WTC11 (cell line): Measurements from ENCODE around the gene CCDC116. TPM values are rescaled to one million over a fixed set of nuclear protein-coding genes. Genes with fewer than 3 reads are reported as not detected.
A peak's percentile ranks its signal among the peaks of the same experiment; 100 is the strongest.
"Not testable (repeated sequence)": the region's sequence is repeated elsewhere in the genome, so short reads cannot be mapped to it uniquely, and the experiment has no call there.

Experiments used
- ATAC-seq: fragments of 200-7000 bp; cut with Tn5 transposase; 2 replicates; pipeline ENCODE4 v1.10.0; 2021; ENCODE audit warnings: mild to moderate bottlenecking, moderate library complexity
- CTCF ChIA-PET: fragments of 300-600 bp; sonication (Branson Sonifier 250); formaldehyde crosslinking; loops from one replicate; lab custom pipeline; 2021; ENCODE audit warnings: antibody characterized with exemption; lab: Charles Lee
- POLR2A ChIA-PET: fragments of 350-600 bp; sonication (Branson Sonifier 250); formaldehyde crosslinking; loops from one replicate; lab custom pipeline; 2021; ENCODE audit warnings: antibody characterized with exemption; lab: Charles Lee
- DNase-seq: peaks from one replicate; pipeline ENCODE4 v3.0.0; 2021; ENCODE audit warnings: low spot score
- H3K27ac Mint-ChIP-seq: 2 replicates; pipeline ENCODE4 v1.8.0; 2021; ENCODE audit warnings: mixed read lengths
- H3K27me3 Mint-ChIP-seq: 2 replicates; pipeline ENCODE4 v1.8.0; 2021; ENCODE audit warnings: low read depth, mild to moderate bottlenecking, moderate library complexity, mixed read lengths
- H3K36me3 Mint-ChIP-seq: 2 replicates; pipeline ENCODE4 v1.8.0; 2021; ENCODE audit warnings: mixed read lengths
- H3K4me1 Mint-ChIP-seq: 2 replicates; pipeline ENCODE4 v1.8.0; 2022; ENCODE audit warnings: mixed read lengths
- H3K4me3 Mint-ChIP-seq: 2 replicates; pipeline ENCODE4 v1.8.0; 2021; ENCODE audit warnings: mild to moderate bottlenecking, moderate library complexity, mixed read lengths
- H3K9me3 Mint-ChIP-seq: 2 replicates; pipeline ENCODE4 v1.8.0; 2021; ENCODE audit warnings: mixed read lengths
- ELF4 ChIP-seq: sonication (generic); formaldehyde crosslinking; IDR thresholded peaks from 2 replicates; pipeline ENCODE4 v1.8.1; 2022; ENCODE audit warnings: low read depth, mild to moderate bottlenecking, moderate library complexity, missing genetic modification reagents
- ESRRA ChIP-seq: sonication (generic); formaldehyde crosslinking; IDR thresholded peaks from 2 replicates; pipeline ENCODE4 v1.8.1; 2022; ENCODE audit warnings: mild to moderate bottlenecking, missing genetic modification reagents, borderline replicate concordance
- FOXK1 ChIP-seq: sonication (generic); formaldehyde crosslinking; IDR thresholded peaks from 2 replicates; pipeline ENCODE4 v1.8.0; 2022; ENCODE audit warnings: mild to moderate bottlenecking, moderate library complexity, missing genetic modification reagents
- FOXP1 ChIP-seq: sonication (generic); formaldehyde crosslinking; IDR thresholded peaks from 2 replicates; pipeline ENCODE4 v1.8.0; 2022; ENCODE audit warnings: missing genetic modification reagents, mild to moderate bottlenecking, moderate library complexity, borderline replicate concordance
- GTF2I ChIP-seq: fragments of 250-450 bp; sonication (Bioruptor Pico); conservative IDR thresholded peaks from 2 replicates; pipeline ENCODE4 v1.4.0; 2021; ENCODE audit warnings: mild to moderate bottlenecking
- IRF2 ChIP-seq: sonication (generic); formaldehyde crosslinking; IDR thresholded peaks from 2 replicates; pipeline ENCODE4 v1.8.0; 2022; ENCODE audit warnings: low read depth, missing genetic modification reagents, borderline replicate concordance
- MYBL2 ChIP-seq: sonication (generic); formaldehyde crosslinking; IDR thresholded peaks from 2 replicates; pipeline ENCODE4 v1.8.1; 2023; ENCODE audit warnings: mild to moderate bottlenecking, moderate library complexity, missing genetic modification reagents
- NFE2L1 ChIP-seq: sonication (generic); formaldehyde crosslinking; IDR thresholded peaks from 2 replicates; pipeline ENCODE4 v1.8.1; 2023; ENCODE audit warnings: missing genetic modification reagents
- NR2C2 ChIP-seq: sonication (generic); formaldehyde crosslinking; IDR thresholded peaks from 2 replicates; pipeline ENCODE4 v1.8.0; 2022; ENCODE audit warnings: mild to moderate bottlenecking, missing genetic modification reagents
- TCF7 ChIP-seq: sonication (generic); formaldehyde crosslinking; IDR thresholded peaks from 2 replicates; pipeline ENCODE4 v1.8.0; 2022; ENCODE audit warnings: mild to moderate bottlenecking, low read depth, missing genetic modification reagents, moderate library complexity
- TEAD4 ChIP-seq: sonication (generic); formaldehyde crosslinking; IDR thresholded peaks from 2 replicates; pipeline ENCODE4 v1.8.0; 2022; ENCODE audit warnings: mild to moderate bottlenecking, missing genetic modification reagents
- ZBTB21 ChIP-seq: sonication (generic); formaldehyde crosslinking; IDR thresholded peaks from 2 replicates; pipeline ENCODE4 v1.8.1; 2023; ENCODE audit warnings: mild to moderate bottlenecking, missing genetic modification reagents, borderline replicate concordance
- ZNF219 ChIP-seq: sonication (generic); formaldehyde crosslinking; IDR thresholded peaks from 2 replicates; pipeline ENCODE4 v1.8.0; 2023; ENCODE audit warnings: missing genetic modification reagents, mild to moderate bottlenecking, borderline replicate concordance
- ZNF317 ChIP-seq: sonication (generic); formaldehyde crosslinking; IDR thresholded peaks from 2 replicates; pipeline ENCODE4 v1.8.1; 2023; ENCODE audit warnings: low read depth, mild to moderate bottlenecking, moderate library complexity, missing genetic modification reagents, borderline replicate concordance
- total RNA-seq: library from RNA; stranded (reverse); gene quantifications from 3 replicates; pipeline ENCODE4 v1.2.3, GENCODE V29; 2021
- TF ChIP-seq, protein P1 (sequence below): fragments of 250-450 bp; sonication (Bioruptor Pico); IDR thresholded peaks from 2 replicates; pipeline ENCODE4 v1.8.0; 2021; ENCODE audit warnings: mild to moderate bottlenecking
- TF ChIP-seq, protein P2 (sequence below): fragments of 250-450 bp; sonication (Bioruptor Pico); IDR thresholded peaks from 2 replicates; pipeline ENCODE4 v1.9.0; 2021; ENCODE audit warnings: mild to moderate bottlenecking
- TF ChIP-seq, protein P3 (sequence below): fragments of 250-450 bp; sonication (Bioruptor Pico); IDR thresholded peaks from 2 replicates; pipeline ENCODE4 v2.1.2; 2022; ENCODE audit warnings: mild to moderate bottlenecking, moderate library complexity
- TF ChIP-seq, protein P4 (sequence below): sonication (generic); formaldehyde crosslinking; IDR thresholded peaks from 2 replicates; pipeline ENCODE4 v1.8.1; 2023; ENCODE audit warnings: mild to moderate bottlenecking, missing genetic modification reagents, borderline replicate concordance

The CCDC116 gene
- total RNA-seq, 1 experiment from 2014 or later: 0.57 TPM

DNA sequence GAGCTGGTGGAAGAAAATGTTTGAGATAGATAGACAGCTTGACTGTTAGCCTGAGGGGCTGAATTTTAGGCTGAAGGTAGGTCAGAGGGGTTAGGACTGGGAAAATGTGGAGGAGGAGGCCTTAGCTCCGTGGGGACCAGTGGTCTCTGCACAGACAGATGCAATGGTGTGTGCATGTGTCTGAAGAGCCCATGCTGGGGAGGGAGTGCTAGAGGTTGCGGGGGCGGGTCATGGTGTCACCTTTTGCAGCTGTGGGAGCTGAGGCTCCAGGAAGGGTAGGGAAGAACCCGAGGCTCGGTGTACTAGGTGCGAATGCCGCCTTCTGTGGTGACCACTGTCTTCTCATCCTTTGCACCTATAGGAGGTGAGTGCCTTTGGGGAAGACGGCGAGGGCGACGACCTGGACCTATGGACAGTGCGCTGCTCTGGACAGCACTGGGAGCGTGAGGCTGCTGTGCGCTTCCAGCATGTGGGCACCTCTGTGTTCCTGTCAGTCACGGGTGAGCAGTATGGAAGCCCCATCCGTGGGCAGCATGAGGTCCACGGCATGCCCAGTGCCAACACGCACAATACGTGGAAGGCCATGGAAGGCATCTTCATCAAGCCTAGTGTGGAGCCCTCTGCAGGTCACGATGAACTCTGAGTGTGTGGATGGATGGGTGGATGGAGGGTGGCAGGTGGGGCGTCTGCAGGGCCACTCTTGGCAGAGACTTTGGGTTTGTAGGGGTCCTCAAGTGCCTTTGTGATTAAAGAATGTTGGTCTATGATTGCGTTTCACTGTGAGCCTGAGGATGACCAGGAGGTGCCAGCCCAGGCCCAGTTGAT is 11.2 kb downstream of the CCDC116 start:
- DNase-seq (no peak), ATAC-seq (no peak)
- Mint-ChIP-seq H3K27me3 (peaks cover 17% of the 10 kb centered on the region), H3K4me3 (peak overlapping the region; percentile 83; the same call in 1 of the 2 replicates), H3K36me3 (peaks cover 25% of the 10 kb centered on the region), H3K27ac (no peak overlapping the region), H3K9me3 (no peaks in the 10 kb centered on the region), H3K4me1 (peaks cover 16% of the 10 kb centered on the region)
- TF ChIP-seq TEAD4 (CRISPR knock-in tag) (no peak), ELF4 (no peak), GTF2I (no peak), ZNF219 (no peak), ZBTB21 (no peak), IRF2 (CRISPR knock-in tag) (no peak), ESRRA (CRISPR knock-in tag) (no peak), MYBL2 (CRISPR knock-in tag) (no peak), TCF7 (no peak), FOXP1 (CRISPR knock-in tag) (no peak), ZNF317 (CRISPR knock-in tag) (no peak), FOXK1 (CRISPR knock-in tag) (no peak), NFE2L1 (CRISPR knock-in tag) (no peak), NR2C2 (CRISPR knock-in tag) (no peak)
- TF ChIP-seq, protein P1, sequence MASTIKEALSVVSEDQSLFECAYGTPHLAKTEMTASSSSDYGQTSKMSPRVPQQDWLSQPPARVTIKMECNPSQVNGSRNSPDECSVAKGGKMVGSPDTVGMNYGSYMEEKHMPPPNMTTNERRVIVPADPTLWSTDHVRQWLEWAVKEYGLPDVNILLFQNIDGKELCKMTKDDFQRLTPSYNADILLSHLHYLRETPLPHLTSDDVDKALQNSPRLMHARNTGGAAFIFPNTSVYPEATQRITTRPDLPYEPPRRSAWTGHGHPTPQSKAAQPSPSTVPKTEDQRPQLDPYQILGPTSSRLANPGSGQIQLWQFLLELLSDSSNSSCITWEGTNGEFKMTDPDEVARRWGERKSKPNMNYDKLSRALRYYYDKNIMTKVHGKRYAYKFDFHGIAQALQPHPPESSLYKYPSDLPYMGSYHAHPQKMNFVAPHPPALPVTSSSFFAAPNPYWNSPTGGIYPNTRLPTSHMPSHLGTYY (CRISPR knock-in tag): no peak
- TF ChIP-seq, protein P2, sequence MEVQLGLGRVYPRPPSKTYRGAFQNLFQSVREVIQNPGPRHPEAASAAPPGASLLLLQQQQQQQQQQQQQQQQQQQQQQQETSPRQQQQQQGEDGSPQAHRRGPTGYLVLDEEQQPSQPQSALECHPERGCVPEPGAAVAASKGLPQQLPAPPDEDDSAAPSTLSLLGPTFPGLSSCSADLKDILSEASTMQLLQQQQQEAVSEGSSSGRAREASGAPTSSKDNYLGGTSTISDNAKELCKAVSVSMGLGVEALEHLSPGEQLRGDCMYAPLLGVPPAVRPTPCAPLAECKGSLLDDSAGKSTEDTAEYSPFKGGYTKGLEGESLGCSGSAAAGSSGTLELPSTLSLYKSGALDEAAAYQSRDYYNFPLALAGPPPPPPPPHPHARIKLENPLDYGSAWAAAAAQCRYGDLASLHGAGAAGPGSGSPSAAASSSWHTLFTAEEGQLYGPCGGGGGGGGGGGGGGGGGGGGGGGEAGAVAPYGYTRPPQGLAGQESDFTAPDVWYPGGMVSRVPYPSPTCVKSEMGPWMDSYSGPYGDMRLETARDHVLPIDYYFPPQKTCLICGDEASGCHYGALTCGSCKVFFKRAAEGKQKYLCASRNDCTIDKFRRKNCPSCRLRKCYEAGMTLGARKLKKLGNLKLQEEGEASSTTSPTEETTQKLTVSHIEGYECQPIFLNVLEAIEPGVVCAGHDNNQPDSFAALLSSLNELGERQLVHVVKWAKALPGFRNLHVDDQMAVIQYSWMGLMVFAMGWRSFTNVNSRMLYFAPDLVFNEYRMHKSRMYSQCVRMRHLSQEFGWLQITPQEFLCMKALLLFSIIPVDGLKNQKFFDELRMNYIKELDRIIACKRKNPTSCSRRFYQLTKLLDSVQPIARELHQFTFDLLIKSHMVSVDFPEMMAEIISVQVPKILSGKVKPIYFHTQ (CRISPR knock-in tag): no peak
- TF ChIP-seq, protein P3, sequence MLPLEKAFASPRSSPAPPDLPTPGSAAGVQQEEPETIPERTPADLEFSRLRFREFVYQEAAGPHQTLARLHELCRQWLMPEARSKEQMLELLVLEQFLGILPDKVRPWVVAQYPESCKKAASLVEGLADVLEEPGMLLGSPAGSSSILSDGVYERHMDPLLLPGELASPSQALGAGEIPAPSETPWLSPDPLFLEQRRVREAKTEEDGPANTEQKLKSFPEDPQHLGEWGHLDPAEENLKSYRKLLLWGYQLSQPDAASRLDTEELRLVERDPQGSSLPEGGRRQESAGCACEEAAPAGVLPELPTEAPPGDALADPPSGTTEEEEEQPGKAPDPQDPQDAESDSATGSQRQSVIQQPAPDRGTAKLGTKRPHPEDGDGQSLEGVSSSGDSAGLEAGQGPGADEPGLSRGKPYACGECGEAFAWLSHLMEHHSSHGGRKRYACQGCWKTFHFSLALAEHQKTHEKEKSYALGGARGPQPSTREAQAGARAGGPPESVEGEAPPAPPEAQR (CRISPR knock-in tag): no peak
- TF ChIP-seq, protein P4, sequence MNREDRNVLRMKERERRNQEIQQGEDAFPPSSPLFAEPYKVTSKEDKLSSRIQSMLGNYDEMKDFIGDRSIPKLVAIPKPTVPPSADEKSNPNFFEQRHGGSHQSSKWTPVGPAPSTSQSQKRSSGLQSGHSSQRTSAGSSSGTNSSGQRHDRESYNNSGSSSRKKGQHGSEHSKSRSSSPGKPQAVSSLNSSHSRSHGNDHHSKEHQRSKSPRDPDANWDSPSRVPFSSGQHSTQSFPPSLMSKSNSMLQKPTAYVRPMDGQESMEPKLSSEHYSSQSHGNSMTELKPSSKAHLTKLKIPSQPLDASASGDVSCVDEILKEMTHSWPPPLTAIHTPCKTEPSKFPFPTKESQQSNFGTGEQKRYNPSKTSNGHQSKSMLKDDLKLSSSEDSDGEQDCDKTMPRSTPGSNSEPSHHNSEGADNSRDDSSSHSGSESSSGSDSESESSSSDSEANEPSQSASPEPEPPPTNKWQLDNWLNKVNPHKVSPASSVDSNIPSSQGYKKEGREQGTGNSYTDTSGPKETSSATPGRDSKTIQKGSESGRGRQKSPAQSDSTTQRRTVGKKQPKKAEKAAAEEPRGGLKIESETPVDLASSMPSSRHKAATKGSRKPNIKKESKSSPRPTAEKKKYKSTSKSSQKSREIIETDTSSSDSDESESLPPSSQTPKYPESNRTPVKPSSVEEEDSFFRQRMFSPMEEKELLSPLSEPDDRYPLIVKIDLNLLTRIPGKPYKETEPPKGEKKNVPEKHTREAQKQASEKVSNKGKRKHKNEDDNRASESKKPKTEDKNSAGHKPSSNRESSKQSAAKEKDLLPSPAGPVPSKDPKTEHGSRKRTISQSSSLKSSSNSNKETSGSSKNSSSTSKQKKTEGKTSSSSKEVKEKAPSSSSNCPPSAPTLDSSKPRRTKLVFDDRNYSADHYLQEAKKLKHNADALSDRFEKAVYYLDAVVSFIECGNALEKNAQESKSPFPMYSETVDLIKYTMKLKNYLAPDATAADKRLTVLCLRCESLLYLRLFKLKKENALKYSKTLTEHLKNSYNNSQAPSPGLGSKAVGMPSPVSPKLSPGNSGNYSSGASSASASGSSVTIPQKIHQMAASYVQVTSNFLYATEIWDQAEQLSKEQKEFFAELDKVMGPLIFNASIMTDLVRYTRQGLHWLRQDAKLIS: no peak
- ChIA-PET POLR2A (interaction anchor here (0.8 to 2.8 kb wide), 3 partner anchors 8 to 20 kb away, joined by 3 to 22 read pairs (median 11); partner anchors contain the start of gene YDJC), CTCF (interaction anchor here (0.7 to 4.3 kb wide), 17 partner anchors 9 to 303 kb away, joined by 3 to 273 read pairs (median 6); partner anchors contain the start of genes CCDC116, YDJC and YPEL1)

DNA sequence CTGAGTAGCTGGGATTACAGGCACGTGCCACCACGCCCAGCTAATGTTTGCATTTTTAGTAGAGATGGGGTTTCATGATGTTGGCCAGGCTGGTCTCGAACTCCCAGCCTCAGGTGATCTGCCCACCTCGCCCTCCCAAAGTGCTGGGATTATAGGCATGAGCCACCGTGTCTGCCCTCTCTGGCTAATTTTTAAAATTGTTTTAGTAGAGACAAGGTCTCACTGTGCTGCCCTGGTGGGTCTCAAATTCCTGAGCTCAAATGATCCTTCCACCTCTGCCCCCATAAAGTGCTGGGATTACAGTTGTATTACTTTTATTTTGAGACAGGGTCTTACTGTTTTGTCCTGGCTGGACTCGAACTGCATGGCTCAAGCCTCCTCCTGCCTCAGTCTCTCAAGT is 13.0 kb downstream of the CCDC116 start:
- H3K4me3 Mint-ChIP-seq, H3K9me3 Mint-ChIP-seq, DNase-seq, H3K27me3 Mint-ChIP-seq, POLR2A ChIA-PET, ATAC-seq, H3K27ac Mint-ChIP-seq: not testable (repeated sequence)
- CTCF ChIA-PET: interaction anchor here (0.6 to 4.0 kb wide), 9 partner anchors 9 to 1067 kb away, joined by 3 to 91 read pairs (median 5); partner anchors contain the start of genes CCDC116 and YDJC
- Mint-ChIP-seq H3K36me3 (peaks cover 28% of the 10 kb centered on the region), H3K4me1 (peaks cover 20% of the 10 kb centered on the region)
